Left lung (tissue), 10 donors: Measurements from ENCODE around the gene FAM193A. TPM values are rescaled to one million over a fixed set of nuclear protein-coding genes. Genes with fewer than 3 reads are reported as not detected.

Experiments
- ATAC-seq: fragments of 200-7000 bp; cut with Tn5 transposase; one replicate; pipeline ENCODE4 v1.9.1; 2020; ENCODE audit warnings: moderate library complexity
- DNase-seq, 4 donors: peaks; one replicate each; pipeline ENCODE4 v3.0.0-alpha.2; 2013 to 2020
- H3K27ac ChIP-seq, 2 donors: fragments of 200-600 bp; sonication (generic) in 1 of 2; one replicate each; pipeline versions ENCODE4 v1.5.0 to v1.8.0; 2020 to 2021
- H3K27me3 ChIP-seq, 2 donors: fragments of 200-600 bp; sonication (generic) in 1 of 2; one replicate each; pipeline versions ENCODE4 v1.5.0 to v1.8.0; 2020 to 2021
- H3K36me3 ChIP-seq, 2 donors: fragments of 200-600 bp; sonication (generic) in 1 of 2; one replicate each; pipeline versions ENCODE4 v1.5.0 to v1.8.0; 2020 to 2021
- H3K4me1 ChIP-seq, 2 donors: fragments of 200-600 bp; one replicate each; pipeline ENCODE4 v1.8.0; 2021
- H3K4me3 ChIP-seq, 2 donors: fragments of 200-600 bp; sonication (generic) in 1 of 2; one replicate each; pipeline versions ENCODE4 v1.5.0 to v1.8.0; 2020 to 2021; ENCODE audit warnings: mild to moderate bottlenecking in 1 of 2
- H3K9me3 ChIP-seq, 2 donors: fragments of 200-600 bp; sonication (generic) in 1 of 2; one replicate each; pipeline versions ENCODE4 v1.5.0 to v1.8.0; 2020 to 2021
- intact Hi-C, 2 donors: fragments of 100-400 bp; cut with DNase I; formaldehyde crosslinking; loops; one replicate each; pipeline versions ENCODE4 v1.11.2 to v1.14.2; 2022
- polyA plus RNA-seq, 6 donors: library from polyadenylated mRNA; unstranded; fragments of 120-200 nt; gene quantifications; one replicate each; pipeline ENCODE4 v1.2.1, GENCODE V29; 2013; ENCODE audit not compliant: insufficient read length in 6 of 6
- total RNA-seq, 2 donors: library from RNA; stranded (reverse); fragmentation: NEBNext Ultra II Directional; extraction: Animal tissue kit (Norgen Biotek cat#: 25700); gene quantifications; one replicate each; pipeline ENCODE4 v1.2.1, GENCODE V29; 2021
- TF ChIP-seq, protein P1 (sequence below), 2 donors: fragments of 200-600 bp; sonication (generic) in 1 of 2; IDR thresholded peaks; one replicate each; pipeline versions ENCODE4 v1.5.0 to v1.8.0; 2021; ENCODE audit warnings: antibody characterized with exemption in 2 of 2
- donor health status: DM: no; HTN: yes; CAD: no.
- donor health status: DM: no; HTN: no; CAD: no.

FAM193A gene
- total and polyA plus RNA-seq, 8 donors, result 22.3 to 35.9 (median 30.6) TPM

DNA sequence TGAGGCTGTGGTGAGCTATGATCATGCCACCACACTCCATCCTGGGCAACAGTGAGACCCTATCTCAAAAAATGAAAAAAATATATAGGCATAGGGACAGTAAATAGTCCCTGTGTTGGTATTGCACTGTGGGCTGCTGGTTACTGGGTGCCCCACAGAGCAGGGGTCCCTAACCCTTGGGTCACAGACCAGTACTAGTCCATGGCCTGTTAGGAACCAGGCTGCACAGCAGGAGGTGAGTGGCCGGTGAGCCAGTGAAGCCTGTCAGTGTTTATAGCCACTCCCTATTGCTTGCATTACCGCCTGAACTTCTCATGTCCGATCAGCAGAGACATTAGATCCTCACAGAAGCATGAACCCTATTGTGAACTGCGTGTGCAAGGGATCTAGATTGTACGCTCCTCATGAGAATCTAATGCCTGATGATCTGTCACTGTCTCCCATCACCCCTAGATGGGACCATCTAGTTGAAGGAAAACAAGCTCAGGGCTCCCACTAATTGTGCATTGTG, 113.2 kb downstream of the FAM193A start:
- intact Hi-C loops, result no loop called here
- H3K36me3 ChIP-seq, result peaks cover 6 to 60% of the 10 kb centered on the region in 2 donors
- no peak for DNase-seq
- no peak overlapping the region for H3K27ac ChIP-seq
- no peak for ATAC-seq
- no peaks in the 10 kb centered on the region for H3K4me1 ChIP-seq
- H3K4me3 ChIP-seq, result no peak overlapping the region
- H3K9me3 ChIP-seq, result no peaks in the 10 kb centered on the region
- TF ChIP-seq, protein P1, sequence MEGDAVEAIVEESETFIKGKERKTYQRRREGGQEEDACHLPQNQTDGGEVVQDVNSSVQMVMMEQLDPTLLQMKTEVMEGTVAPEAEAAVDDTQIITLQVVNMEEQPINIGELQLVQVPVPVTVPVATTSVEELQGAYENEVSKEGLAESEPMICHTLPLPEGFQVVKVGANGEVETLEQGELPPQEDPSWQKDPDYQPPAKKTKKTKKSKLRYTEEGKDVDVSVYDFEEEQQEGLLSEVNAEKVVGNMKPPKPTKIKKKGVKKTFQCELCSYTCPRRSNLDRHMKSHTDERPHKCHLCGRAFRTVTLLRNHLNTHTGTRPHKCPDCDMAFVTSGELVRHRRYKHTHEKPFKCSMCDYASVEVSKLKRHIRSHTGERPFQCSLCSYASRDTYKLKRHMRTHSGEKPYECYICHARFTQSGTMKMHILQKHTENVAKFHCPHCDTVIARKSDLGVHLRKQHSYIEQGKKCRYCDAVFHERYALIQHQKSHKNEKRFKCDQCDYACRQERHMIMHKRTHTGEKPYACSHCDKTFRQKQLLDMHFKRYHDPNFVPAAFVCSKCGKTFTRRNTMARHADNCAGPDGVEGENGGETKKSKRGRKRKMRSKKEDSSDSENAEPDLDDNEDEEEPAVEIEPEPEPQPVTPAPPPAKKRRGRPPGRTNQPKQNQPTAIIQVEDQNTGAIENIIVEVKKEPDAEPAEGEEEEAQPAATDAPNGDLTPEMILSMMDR (IDR thresholded peaks at IDR 0.05), result no peak
- no peaks in the 10 kb centered on the region for H3K27me3 ChIP-seq

DNA sequence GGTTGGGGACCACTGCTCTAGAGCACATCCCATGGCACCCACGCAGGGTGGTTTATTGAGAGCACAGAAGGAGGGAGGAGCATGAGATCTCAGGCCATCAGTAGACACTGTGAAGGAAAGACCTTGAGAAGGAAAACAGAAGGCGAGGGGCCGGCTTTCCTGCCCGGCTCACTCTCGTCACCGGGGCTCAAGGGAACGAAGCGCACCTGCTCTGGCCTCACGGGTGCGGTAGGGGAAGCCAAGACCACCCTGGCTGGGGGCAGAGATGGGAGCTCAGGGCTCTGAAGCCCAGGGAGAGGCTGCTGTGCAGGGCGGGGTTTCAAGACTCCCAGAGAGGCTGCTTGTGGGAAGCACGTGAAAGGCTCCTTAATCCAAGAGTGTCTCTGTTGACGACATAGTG, 113.8 kb downstream of the FAM193A start:
- DNase-seq (no peak), ATAC-seq (no peak)
- H3K9me3 ChIP-seq, result no peaks in the 10 kb centered on the region
- H3K36me3 ChIP-seq, result peaks cover 6 to 60% of the 10 kb centered on the region in 2 donors
- TF ChIP-seq, protein P1 (IDR thresholded peaks at IDR 0.05), result no peak
- H3K27ac ChIP-seq, result no peak overlapping the region
- intact Hi-C loops, result no loop called here
- no peaks in the 10 kb centered on the region for H3K27me3 ChIP-seq
- no peak overlapping the region for H3K4me3 ChIP-seq
- no peaks in the 10 kb centered on the region for H3K4me1 ChIP-seq

DNA sequence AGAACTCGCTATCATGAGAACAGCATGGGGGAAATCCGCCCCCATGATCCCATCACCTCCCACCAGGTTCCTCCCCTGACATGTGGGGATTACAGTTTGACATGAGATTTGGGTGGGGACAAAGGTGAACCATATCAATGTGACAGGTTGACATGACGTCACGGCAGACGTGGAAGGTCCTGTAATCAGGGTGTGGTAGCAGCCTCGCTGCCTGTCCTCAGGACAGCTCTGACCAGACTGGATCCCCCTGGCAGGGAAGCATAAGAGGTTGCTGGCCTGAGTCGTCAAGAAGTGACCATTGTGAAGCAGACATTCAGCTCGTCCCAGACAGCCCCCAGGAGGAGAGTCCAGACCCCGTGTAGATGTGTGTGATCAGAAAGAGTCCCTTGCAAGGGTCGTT, 115.1 kb downstream of the FAM193A start:
- peaks cover 5 to 64% of the 10 kb centered on the region in 2 donors for H3K36me3 ChIP-seq
- H3K4me3 ChIP-seq, result no peak overlapping the region
- intact Hi-C loops, result no loop called here
- no peak for DNase-seq
- TF ChIP-seq, protein P1 (IDR thresholded peaks at IDR 0.05), result no peak
- no peak overlapping the region for H3K27ac ChIP-seq
- no peaks in the 10 kb centered on the region for H3K9me3 ChIP-seq
- ATAC-seq, result no peak
- no peaks in the 10 kb centered on the region for H3K4me1 ChIP-seq
- H3K27me3 ChIP-seq, result no peaks in the 10 kb centered on the region

DNA sequence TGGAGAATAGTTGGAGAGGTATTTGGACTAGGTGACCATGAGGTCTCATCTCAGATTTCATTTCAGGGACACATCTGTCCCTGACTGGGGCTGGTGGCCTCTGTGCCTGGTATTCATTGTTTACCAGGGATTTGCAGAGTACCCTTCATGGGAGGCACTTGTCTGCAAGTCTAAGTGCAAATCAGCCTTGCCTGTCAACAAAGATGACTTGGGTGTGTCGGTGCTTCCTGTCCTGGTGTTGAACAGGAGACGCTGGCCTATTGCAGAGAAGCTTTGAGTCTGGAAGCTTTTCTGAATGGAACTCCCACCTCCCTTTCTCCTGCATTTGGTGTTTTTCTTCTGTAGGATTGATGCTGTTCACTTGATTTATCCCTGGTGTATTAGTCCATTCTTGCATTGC, 115.6 kb downstream of the FAM193A start:
- no peaks in the 10 kb centered on the region for H3K27me3 ChIP-seq
- no peak overlapping the region for H3K27ac ChIP-seq
- H3K4me1 ChIP-seq, result no peaks in the 10 kb centered on the region
- peaks cover under 1 to 64% of the 10 kb centered on the region in 2 donors for H3K36me3 ChIP-seq
- H3K9me3 ChIP-seq, result no peaks in the 10 kb centered on the region
- intact Hi-C loops, result no loop called here
- DNase-seq (no peak), ATAC-seq (no peak)
- TF ChIP-seq, protein P1 (IDR thresholded peaks at IDR 0.05), result no peak
- H3K4me3 ChIP-seq, result no peak overlapping the region

DNA sequence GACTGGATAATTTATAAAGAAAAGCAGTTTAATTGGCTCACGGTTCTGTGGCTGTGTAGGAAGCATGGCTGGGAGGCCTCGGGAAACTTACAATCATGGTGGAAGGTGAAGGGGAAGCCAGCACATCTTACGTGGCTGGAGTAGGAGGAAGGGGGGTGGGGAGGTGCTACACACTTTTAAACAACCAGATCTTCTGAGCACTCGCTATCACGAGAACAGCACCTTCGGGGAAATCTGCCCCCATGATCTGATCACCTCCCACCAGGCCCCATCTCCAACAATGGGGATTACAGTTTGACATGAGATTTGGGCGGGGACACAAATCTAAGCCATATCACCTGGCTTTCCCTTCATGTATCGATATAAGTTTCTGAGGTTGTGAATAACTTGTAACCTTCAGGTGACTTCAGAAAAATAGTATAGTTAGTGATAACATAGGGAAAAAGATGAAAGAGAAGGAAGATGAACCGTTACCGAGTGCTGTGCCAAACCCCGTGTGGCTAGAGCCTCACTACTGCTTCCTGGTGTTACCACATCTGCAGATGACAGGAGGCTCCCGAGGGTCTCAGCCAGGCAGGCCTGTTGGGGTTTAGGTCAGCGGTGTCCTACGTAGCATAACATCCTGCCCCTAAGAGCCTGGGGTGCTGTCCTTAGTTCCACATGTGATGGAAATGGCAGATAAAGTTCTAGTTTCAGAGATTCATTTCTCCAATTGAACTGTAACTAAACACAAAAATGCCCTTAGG, 116.1 kb downstream of the FAM193A start:
- no peaks in the 10 kb centered on the region for H3K27me3 ChIP-seq
- intact Hi-C loops, result no loop called here
- H3K4me1 ChIP-seq, result no peaks in the 10 kb centered on the region
- no peaks in the 10 kb centered on the region for H3K9me3 ChIP-seq
- DNase-seq (no peak), ATAC-seq (no peak)
- H3K4me3 ChIP-seq, result no peak overlapping the region
- peaks cover 0 to 62% of the 10 kb centered on the region in 2 donors for H3K36me3 ChIP-seq
- TF ChIP-seq, protein P1 (IDR thresholded peaks at IDR 0.05), result no peak
- H3K27ac ChIP-seq, result no peak overlapping the region
